ENCODE measurements around the gene NR3C1.
A peak's percentile ranks its signal among the peaks of the same experiment; 100 is the strongest.

The NR3C1 gene

GRCh38 chr5:143398053-143398355, 5.5 kb downstream of the NR3C1 start:
- DNase-seq (ENCODE audit: low spot score) = no peak

GRCh38 chr5:143397302-143398052, 6.0 kb downstream of the NR3C1 start:
- no peak for DNase-seq (ENCODE audit: low spot score)

DNA sequence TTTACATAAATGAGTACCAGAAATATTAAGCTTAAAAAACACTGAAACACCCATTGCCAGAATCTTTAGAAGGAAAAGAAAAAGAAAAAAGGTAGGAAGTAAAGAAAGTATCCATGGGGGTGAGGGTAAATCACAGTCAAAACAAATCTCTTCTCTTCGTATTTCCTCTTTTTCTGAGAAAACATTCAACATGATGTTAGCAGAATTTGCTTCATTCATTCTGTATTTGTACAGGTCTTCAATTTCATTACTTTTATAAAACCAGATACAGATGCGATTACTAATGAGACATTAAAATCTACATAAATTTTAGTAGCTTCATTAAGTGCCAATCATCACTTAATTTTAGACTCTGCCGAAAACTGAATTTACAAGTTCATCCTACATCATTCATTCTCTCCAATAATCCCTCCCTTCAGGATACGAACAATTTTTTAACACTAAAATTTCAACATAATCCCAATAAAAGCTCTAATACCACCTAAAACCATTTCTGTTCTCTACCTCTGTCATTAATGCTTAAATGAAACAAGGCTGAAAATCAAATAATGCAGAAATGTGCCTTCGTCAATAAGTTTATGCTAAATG, 7.0 kb downstream of the NR3C1 start:
- DNase-seq (ENCODE audit: low spot score) = no peak

GRCh38 chr5:143395638-143396352, 7.7 kb downstream of the NR3C1 start:
- peak; percentile 19 for DNase-seq (ENCODE audit: low spot score)

DNA sequence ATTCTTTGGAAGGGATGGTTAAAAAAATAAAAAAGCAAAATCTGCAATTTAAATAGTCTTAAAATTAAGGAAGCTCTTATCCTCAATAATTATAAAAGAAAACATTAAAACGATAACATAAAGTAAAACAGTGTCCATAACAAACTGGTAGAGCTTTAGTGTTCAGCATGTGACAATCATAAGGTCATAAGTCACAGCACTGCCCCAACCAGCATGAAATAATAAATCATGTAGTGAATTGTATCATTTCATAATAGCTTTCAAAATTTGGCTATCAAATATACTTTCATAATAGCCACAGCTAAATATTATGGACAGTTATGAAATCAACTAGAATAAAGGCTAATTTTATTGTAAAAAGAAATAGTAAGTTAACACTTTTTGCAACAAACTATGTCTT, 10.0 kb downstream of the NR3C1 start:
- no peak for DNase-seq (ENCODE audit: low spot score)

DNA sequence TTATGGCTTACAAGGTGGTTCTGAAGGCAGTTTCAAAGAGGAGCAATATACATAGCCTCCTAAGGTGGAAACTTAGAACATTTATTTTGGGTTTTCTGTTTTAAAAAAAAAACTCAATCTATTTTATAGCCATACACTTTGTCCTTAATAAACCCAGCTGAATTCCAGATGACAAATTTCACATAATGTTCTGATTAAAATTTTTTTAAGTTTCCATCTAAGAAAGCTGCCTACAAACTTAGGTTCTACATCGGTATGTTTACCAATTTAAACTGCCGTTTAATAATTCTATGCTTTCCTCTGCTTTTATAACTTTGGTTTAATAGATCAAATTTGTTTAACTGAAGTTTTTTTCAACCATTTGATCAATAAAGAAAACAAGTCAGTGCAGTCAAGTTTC, 12.5 kb downstream of the NR3C1 start:
- no peak for DNase-seq (ENCODE audit: low spot score)

GRCh38 chr5:143390258-143390657, 13.2 kb downstream of the NR3C1 start:
- DNase-seq (ENCODE audit: low spot score) = no peak

DNA sequence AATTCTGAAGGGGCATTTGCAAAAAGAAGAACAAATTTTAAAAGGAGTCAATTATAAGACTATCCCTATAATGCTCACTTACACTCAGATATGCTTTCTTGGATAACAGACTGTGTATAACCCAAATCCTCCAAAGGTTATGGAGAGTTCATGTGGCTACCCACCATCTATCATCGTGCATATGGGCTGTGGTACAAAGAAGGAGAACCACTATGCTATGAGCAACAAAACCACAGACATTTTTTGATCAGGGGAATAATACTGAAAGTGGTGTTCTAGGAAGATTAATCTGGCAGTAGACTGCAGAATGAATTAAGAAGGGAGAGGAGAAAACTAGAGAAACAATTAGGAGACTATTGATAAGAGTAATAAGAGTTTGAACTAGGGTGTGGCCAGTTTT, 16.8 kb downstream of the NR3C1 start:
- DNase-seq (ENCODE audit: low spot score) = peak; percentile 32

DNA sequence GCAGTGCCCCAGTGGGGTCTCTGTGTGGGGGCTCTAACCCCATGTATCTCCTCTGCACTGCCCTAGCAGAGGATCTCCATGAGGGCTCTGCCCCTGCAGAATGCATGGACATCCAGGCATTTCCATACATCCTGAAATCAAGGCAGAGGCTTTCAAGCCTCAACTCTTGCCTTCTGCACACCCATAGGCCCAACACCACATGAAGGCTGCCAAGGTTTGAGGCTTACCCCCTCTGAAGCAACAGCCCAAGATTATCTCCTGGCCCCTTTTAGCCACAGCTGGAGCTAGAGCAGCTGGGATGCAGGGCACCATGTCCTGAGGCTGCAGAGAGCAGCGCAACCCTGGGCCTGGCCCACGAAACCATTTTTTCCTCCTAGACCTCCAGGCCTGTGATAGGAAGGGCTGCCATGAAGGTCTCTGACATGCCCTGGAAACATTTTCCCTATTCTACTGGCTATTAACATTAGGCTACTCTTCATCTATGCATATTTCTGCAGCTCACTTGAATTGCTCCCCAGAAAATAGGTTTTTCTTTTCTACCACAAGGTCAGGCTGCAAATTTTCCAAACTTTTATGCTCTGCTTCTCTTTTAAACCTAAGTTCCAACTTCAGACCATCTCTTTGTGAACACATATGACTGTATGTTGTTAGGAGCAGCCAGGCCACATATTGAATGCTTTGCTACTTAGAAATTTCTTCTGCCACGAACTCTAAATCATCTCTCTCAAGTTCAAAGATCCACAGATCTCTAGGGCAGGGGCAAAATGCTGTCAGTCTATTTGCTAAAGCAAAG, 18.4 kb downstream of the NR3C1 start:
- no peak for DNase-seq (ENCODE audit: low spot score)

GRCh38 chr5:143383988-143384387, 19.5 kb downstream of the NR3C1 start:
- DNase-seq (ENCODE audit: low spot score) = no peak

DNA sequence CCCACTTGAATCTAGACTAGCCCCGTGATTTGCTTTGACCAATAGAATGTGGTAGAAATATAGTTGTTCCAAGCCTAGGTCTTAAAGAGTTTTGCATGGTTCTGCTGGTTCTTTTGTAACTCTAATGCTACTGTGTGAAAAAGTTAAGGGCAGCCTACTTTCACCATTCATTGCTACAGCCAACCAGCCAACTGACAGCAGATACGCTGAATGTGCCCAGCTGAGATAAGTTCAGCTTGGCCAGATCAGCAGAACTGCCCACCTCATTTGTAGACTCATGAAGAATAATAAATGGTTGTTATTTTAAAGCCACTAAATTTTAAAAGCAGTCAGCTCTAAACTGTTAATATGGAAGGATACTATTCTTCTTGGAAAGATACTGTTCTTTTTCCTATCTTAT, 23.9 kb downstream of the NR3C1 start:
- DNase-seq (ENCODE audit: low spot score) = no peak

GRCh38 chr5:143376911-143377813, 26.3 kb downstream of the NR3C1 start:
- no peak for DNase-seq (ENCODE audit: low spot score)

- DNase-seq (ENCODE audit: low spot score) = no peak
These were observed 27.2 kb downstream of the NR3C1 start for GRCh38 chr5:143376195-143376779.

DNA sequence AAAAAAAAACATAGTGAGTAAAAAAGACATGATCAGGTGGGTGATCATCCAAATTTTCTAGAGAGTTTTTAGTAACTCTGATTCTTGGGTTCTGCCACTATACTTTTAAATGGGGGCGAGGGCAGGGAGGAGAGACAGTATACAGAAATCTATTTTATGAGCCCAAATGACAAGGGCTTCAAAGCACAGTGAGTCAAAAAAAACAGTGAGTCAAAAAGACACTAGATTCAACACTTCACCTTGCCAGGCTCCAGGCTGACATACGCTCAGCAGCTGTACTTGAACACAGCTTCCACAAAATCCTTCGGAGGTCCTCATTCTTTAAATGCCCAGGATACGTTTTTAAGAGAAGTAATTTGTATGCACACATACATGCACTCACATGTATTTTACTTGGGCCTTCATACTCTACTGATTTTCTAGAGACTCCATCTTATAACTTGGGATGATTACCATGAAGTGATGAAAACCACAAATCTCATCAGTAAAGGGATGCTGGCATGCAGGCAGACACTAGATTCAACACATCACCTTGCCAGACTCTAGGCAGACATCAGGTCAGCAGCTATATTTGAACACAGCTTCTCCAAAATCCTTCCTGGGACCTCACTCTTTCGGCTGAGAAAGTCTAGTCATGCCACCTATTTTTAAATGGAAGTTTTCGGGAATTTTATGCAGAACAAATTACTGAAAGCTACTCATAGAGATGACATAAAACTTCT, 28.8 kb downstream of the NR3C1 start:
- no peak for DNase-seq (ENCODE audit: low spot score)

- no peak for DNase-seq (ENCODE audit: low spot score)
These were observed 30.4 kb downstream of the NR3C1 start for GRCh38 chr5:143373076-143373475.

DNA sequence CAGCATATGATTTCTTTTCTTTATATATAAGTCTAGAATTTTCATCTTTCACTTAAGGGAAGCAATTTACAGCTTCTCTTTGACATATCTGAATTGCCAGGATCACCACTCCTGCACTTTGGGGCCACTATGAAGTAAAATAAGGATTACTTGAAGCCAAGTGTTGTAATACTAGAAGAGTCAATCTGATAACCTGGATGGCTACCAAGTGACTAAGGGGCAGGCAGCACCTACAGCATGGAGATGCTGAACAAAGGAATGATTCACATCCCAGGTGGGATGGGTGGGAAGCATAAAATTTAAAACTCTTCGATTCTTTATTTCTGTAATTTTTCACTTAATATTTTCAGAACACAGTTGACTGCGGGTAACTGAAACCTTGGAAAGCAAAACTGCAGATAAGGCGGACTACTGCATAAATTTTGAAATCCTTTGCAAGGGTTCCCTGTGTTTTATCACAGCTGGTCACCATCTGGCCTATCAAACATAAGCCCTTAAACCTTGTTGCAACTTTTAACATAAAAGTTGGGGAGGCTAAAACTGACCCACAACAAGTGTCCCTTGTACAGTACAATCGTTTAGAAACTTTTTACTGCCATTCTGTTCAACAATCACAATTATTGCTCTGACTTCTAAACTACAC, 31.2 kb downstream of the NR3C1 start:
- DNase-seq (ENCODE audit: low spot score) = no peak

DNA sequence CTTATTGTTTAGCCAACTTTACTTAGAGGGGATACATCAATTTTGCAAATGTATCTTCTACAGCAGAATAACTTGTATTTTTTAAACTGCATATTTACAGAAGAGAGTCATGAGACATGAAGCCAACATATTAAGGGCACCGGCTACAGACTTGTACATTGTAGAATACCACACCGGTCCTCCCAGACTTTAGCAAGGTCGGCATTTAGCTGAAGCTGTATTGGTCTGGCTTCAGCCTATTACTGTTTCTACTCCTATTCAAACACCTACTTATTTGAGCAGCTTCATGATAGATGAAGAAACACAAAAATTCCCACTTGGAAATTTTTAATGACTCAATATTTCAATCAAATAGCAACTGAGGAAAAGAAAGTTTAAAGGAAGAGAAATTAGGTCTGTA, 33.0 kb downstream of the NR3C1 start:
- no peak for DNase-seq (ENCODE audit: low spot score)

DNA sequence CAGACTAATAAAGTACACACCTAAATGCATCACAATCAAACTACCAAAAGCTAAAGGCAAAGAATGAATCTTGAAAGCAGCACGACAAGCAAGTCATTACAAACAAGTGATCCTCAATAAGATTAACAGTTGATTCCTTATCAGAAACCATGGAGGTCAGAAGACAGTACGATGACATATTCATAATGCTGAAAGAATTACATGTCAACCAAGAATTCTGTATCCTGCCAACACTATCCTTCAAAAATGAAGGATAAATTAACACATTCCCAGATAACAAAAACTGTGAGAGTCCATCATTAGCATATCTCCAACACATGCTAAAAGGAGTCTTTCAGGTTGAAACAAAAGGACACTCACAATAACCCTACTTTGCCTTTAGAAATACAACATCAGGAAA, 39.4 kb downstream of the NR3C1 start:
- no peak for DNase-seq (ENCODE audit: low spot score)

GRCh38 chr5:143362664-143363227, 40.7 kb downstream of the NR3C1 start:
- DNase-seq (ENCODE audit: low spot score) = no peak

- DNase-seq (ENCODE audit: low spot score) = no peak
These were observed 42.0 kb downstream of the NR3C1 start for GRCh38 chr5:143361438-143361837.

Data from activated CD4-positive, alpha-beta T cell treated with anti-CD3 and anti-CD28 coated beads, Interleukin-2, Interleukin-4, amounts not matched to agents 100 ng/mL and 50 ng/mL, durations not matched to agents 16 hours and 8 hours (primary cell).